Upper lobe of right lung (tissue), 1 donor: ENCODE measurements around the gene SLC10A3. TPM values are rescaled to one million over a fixed set of nuclear protein-coding genes. Genes with fewer than 3 reads are reported as not detected.

Experiments
- ATAC-seq: fragments of 200-7000 bp; cut with Tn5 transposase; one replicate; pipeline ENCODE4 v1.9.1; 2020; ENCODE audit warnings: mild to moderate bottlenecking, moderate library complexity
- DNase-seq: peaks from one replicate; pipeline ENCODE4 v3.0.0-alpha.2; 2020
- H3K27ac ChIP-seq: fragments of 200-600 bp; one replicate; pipeline ENCODE4 v1.8.0; 2022
- H3K27me3 ChIP-seq: fragments of 200-600 bp; one replicate; pipeline ENCODE4 v1.8.0; 2022; ENCODE audit warnings: mild to moderate bottlenecking
- H3K36me3 ChIP-seq: fragments of 200-600 bp; one replicate; pipeline ENCODE4 v1.8.0; 2022
- H3K4me1 ChIP-seq: fragments of 200-600 bp; one replicate; pipeline ENCODE4 v1.8.0; 2022
- H3K4me3 ChIP-seq: fragments of 200-600 bp; one replicate; pipeline ENCODE4 v1.8.0; 2022; ENCODE audit warnings: mild to moderate bottlenecking
- H3K9me3 ChIP-seq: fragments of 200-600 bp; one replicate; pipeline ENCODE4 v1.8.0; 2022
- intact Hi-C: fragments of 100-400 bp; cut with DNase I; formaldehyde crosslinking; loops from one replicate; pipeline ENCODE4 v1.11.0; 2022
- long read RNA-seq: library from polyadenylated mRNA; unstranded; transcript quantifications from one replicate; pipeline ENCODE4 v2.0.0, GENCODE V29; 2021
- total RNA-seq: library from RNA; stranded (reverse); fragmentation: NEBNext Ultra II Directional; extraction: Animal tissue kit (Norgen Biotek cat#: 25700); gene quantifications from one replicate; pipeline ENCODE4 v1.2.1, GENCODE V29; 2021
- TF ChIP-seq, protein P1 (sequence below): fragments of 200-600 bp; IDR thresholded peaks from one replicate; pipeline ENCODE4 v1.8.0; 2022; ENCODE audit warnings: antibody characterized with exemption
- donor health status: DM: no; HTN: yes; CAD: no; lungs with severe emphysema.

Gene SLC10A3, protein sequence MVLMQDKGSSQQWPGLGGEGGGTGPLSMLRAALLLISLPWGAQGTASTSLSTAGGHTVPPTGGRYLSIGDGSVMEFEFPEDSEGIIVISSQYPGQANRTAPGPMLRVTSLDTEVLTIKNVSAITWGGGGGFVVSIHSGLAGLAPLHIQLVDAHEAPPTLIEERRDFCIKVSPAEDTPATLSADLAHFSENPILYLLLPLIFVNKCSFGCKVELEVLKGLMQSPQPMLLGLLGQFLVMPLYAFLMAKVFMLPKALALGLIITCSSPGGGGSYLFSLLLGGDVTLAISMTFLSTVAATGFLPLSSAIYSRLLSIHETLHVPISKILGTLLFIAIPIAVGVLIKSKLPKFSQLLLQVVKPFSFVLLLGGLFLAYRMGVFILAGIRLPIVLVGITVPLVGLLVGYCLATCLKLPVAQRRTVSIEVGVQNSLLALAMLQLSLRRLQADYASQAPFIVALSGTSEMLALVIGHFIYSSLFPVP
- 23.7 TPM for total RNA-seq
- long read RNA-seq, transcript SLC10A3-201 (2 exons, 2,161 nt), result major isoform, 122 of 142 reads
- long read RNA-seq, partial matches to known transcripts, result 5 of 142 reads
- long read RNA-seq, other reads (novel, unspliced or antisense), result 13 of 142 reads

DNA sequence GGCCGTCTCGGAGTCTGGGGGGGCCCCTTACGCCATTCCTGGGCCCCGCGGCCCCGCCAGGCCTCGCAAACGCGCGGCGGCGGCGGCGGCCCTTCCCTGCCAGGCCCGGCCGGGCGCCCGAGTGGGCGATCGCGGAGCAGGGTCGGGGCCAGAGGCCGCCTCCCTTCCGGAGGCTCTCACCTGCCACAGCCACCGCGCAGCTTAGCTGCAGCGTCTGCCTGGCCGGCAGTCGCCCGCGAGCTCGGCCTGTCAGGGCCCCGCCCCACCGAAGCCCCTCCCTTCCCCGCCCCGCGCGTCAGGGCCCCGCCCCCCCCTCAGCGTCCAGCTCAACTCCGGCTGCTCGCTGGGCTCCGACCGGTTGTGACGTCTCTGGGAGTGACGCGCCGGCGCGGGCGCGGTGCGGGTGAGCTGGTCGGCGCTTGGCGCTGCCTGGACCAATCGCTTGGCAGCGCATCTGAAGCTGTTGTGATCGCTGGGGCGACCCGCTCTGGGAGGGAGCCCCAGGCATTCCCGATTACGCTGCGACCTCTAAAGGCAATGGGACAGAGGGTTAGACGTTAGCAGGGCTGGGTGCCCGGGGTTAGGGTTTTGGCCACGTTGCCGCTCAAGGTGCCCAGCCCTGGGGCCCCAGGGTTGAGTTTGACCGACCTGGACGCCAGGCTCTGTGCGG lies at the start of gene SLC10A3:
Gene SLC10A3, minus strand, starts transcription at position 216 of the 670 bp plus-strand sequence. CDS start 1,689 bp downstream, outside the sequence.
- no peaks in the 10 kb centered on the region for H3K36me3 ChIP-seq
- H3K27ac ChIP-seq, result peak within 1 kb of the TSS; percentile 91
- peak; percentile 96 for DNase-seq
- TF ChIP-seq, protein P1, sequence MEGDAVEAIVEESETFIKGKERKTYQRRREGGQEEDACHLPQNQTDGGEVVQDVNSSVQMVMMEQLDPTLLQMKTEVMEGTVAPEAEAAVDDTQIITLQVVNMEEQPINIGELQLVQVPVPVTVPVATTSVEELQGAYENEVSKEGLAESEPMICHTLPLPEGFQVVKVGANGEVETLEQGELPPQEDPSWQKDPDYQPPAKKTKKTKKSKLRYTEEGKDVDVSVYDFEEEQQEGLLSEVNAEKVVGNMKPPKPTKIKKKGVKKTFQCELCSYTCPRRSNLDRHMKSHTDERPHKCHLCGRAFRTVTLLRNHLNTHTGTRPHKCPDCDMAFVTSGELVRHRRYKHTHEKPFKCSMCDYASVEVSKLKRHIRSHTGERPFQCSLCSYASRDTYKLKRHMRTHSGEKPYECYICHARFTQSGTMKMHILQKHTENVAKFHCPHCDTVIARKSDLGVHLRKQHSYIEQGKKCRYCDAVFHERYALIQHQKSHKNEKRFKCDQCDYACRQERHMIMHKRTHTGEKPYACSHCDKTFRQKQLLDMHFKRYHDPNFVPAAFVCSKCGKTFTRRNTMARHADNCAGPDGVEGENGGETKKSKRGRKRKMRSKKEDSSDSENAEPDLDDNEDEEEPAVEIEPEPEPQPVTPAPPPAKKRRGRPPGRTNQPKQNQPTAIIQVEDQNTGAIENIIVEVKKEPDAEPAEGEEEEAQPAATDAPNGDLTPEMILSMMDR, result no peak
- no peaks in the 10 kb centered on the region for H3K27me3 ChIP-seq
- peak; percentile 91 for ATAC-seq
- peaks cover 5% of the 10 kb centered on the region for H3K4me1 ChIP-seq
- intact Hi-C loops, result no loop called here
- no peaks in the 10 kb centered on the region for H3K9me3 ChIP-seq
- peak within 1 kb of the TSS; percentile 58 for H3K4me3 ChIP-seq

DNA sequence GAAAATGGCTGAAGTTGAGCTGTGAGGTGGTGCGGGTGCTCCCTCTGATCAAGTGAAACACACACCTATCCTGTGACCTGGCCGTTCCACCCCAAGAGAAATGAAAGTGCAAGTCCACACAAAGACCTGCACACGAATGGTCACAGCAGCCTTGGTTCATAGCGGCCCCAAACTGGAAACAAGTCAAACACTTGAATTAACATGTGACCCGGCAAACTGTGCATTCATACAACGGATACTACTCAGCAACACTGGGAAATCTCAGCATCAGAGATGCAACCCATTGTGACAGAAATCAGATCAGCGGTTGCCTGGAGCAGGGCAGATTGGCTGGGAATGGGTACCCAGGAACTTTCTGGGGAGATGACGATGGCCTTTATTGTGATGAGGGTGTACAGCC lies 48.6 kb upstream of the SLC10A3 start:
- peaks cover 7% of the 10 kb centered on the region for H3K36me3 ChIP-seq
- ATAC-seq (no peak), DNase-seq (no peak)
- H3K4me3 ChIP-seq, result no peak overlapping the region
- TF ChIP-seq, protein P1, result no peak
- H3K27me3 ChIP-seq, result no peaks in the 10 kb centered on the region
- H3K27ac ChIP-seq, result no peak overlapping the region
- intact Hi-C loops, result no loop called here
- H3K9me3 ChIP-seq, result no peaks in the 10 kb centered on the region
- H3K4me1 ChIP-seq, result peaks cover 11% of the 10 kb centered on the region

DNA sequence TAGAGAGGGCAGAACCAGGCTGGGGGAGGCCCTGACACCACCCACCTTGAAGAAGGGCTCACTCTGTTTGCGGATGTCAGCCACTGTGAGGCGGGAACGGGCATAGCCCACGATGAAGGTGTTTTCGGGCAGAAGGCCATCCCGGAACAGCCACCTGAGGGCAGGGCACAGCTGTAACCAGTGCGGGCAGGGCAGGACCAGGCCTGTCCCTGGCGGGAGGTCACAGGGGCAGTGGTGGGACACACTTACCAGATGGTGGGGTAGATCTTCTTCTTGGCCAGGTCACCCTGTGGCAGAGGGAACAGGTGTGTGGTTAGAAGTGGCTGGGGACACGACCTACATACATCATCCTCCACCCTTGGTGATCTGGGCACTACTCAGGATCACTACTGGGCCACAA lies 45.5 kb upstream of the SLC10A3 start:
- intact Hi-C loops, result no loop called here

DNA sequence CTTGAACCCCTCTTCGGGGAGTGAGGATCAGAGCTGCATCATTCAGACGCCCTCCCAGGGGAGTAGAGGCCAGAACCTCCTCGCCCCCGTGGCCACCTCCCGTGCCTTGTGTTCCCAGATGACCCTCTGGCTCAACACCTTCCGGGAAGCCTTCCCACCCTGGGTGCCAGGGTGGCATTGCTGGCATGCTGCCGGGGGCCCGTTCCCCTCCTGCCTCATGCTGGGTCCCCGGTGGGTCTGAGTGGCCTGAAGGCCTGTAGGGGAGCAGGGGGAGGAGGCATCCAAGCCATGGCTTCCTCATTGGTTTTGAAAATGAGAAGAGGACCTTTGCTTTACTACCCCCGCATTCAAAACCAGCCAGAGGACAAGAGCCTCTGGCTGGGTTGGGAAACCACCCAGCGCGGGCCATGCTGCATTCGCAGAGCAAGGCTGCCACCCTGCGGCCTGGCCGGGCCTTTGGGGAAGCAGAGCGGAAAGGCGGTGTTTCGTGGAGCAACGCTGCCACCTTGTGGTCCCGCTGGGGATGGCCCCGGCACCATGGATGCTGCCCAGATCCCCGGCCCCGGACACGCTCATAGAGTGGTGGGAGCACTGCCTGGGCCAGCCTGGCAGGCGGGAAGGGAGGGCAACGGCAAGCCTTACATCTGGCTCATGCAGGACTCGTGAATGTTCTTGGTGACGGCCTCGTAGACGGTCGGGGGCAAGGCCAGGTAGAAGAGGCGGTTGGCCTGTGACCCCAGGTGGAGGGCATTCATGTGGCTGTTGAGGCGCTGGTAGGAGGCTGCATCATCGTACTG lies 44.3 kb upstream of the SLC10A3 start:
- intact Hi-C loops, result no loop called here
- peaks cover 7% of the 10 kb centered on the region for H3K36me3 ChIP-seq
- ATAC-seq, result peak; percentile 96
- no peaks in the 10 kb centered on the region for H3K9me3 ChIP-seq
- no peaks in the 10 kb centered on the region for H3K4me1 ChIP-seq
- no peak overlapping the region for H3K27ac ChIP-seq
- H3K4me3 ChIP-seq, result no peak overlapping the region
- no peaks in the 10 kb centered on the region for H3K27me3 ChIP-seq
- peak; percentile 93 for DNase-seq
- TF ChIP-seq, protein P1, result peak; percentile 96

More for the DNA sequence above, 45.5 kb upstream of the SLC10A3 start:
- TF ChIP-seq, protein P1, result no peak
- ATAC-seq, result no peak
- Histone ChIP-seq H3K9me3 (no peaks in the 10 kb centered on the region), H3K4me3 (no peak overlapping the region), H3K27me3 (no peaks in the 10 kb centered on the region), H3K36me3 (peaks cover 7% of the 10 kb centered on the region), H3K27ac (no peak overlapping the region), H3K4me1 (no peaks in the 10 kb centered on the region)
- no peak for DNase-seq

DNA sequence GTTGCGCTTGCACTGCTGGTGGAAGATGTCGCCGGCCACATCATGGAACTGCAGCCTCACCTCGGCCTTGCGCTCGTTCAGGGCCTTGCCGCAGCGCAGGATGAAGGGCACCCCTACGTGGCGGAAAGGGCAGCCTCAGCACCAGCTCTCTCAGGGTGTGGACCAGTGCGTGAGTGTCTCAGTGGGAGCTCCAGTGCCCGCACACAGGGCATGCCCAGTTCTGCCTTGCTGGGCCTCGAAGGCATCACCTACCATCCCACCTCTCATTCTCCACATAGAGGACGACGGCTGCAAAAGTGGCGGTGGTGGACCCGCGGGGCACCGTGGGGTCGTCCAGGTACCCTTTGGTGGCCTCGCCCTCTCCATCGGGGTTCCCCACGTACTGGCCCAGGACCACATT lies 42.3 kb upstream of the SLC10A3 start:
- Histone ChIP-seq H3K36me3 (peaks cover 7% of the 10 kb centered on the region), H3K9me3 (no peaks in the 10 kb centered on the region), H3K27ac (no peak overlapping the region), H3K4me3 (no peak overlapping the region), H3K4me1 (no peaks in the 10 kb centered on the region), H3K27me3 (no peaks in the 10 kb centered on the region)
- ATAC-seq (no peak), DNase-seq (no peak)
- intact Hi-C loops, result no loop called here
- TF ChIP-seq, protein P1, result no peak
